ENCODE measurements around the gene ETNK2. TPM values are rescaled to one million over a fixed set of nuclear protein-coding genes. Genes with fewer than 3 reads are reported as not detected.

The ETNK2 gene, protein sequence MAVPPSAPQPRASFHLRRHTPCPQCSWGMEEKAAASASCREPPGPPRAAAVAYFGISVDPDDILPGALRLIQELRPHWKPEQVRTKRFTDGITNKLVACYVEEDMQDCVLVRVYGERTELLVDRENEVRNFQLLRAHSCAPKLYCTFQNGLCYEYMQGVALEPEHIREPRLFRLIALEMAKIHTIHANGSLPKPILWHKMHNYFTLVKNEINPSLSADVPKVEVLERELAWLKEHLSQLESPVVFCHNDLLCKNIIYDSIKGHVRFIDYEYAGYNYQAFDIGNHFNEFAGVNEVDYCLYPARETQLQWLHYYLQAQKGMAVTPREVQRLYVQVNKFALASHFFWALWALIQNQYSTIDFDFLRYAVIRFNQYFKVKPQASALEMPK
- total RNA-seq, result 10 to 100 TPM; 18.2 to 22.9 TPM
- 10 to 100 TPM; 59.9 to 65.4 TPM for polyA plus RNA-seq (ENCODE audit: insufficient read length in 2 of 2)
- long read RNA-seq, donor 1, transcript ETNK2-203 (8 exons, 2,434 nt), result major isoform, 18 of 27 reads
- long read RNA-seq, donor 1, partial matches to known transcripts, result 0 of 27 reads
- long read RNA-seq, donor 1, other reads (novel, unspliced or antisense), result 6 of 27 reads
- long read RNA-seq, donor 2, transcript ETNK2-203 (8 exons, 2,434 nt), result major isoform, 6 of 6 reads
- long read RNA-seq, donor 2, partial matches to known transcripts, result 0 of 6 reads
- long read RNA-seq, donor 2, other reads (novel, unspliced or antisense), result 0 of 6 reads
- long read RNA-seq, donor 3, transcript ETNK2-203 (8 exons, 2,434 nt), result major isoform, 11 of 19 reads
- long read RNA-seq, donor 3, partial matches to known transcripts, result 8 of 19 reads
- long read RNA-seq, donor 3, other reads (novel, unspliced or antisense), result 0 of 19 reads
- long read RNA-seq, donor 4, partial matches to known transcripts, result 10 of 12 reads
- long read RNA-seq, donor 4, other reads (novel, unspliced or antisense), result 0 of 12 reads

GRCh38 chr1:204151552-204152309, at the start of gene ETNK2:
Gene ETNK2 (minus strand): TSS chr1:204152044. CDS start chr1:204151852, 192 bp downstream.
- Histone ChIP-seq H3K27ac (ENCODE audit: low read depth, low read length) (peak within 1 kb of the TSS; percentile 47), H3K9me3 (ENCODE audit: control insufficient read depth, insufficient read depth, low read length) (no peaks in the 10 kb centered on the region), H3K36me3 (ENCODE audit: control insufficient read depth, insufficient read depth, low read length) (peaks cover 10% of the 10 kb centered on the region), H3K4me3 (ENCODE audit: low read depth, low read length) (peak within 1 kb of the TSS; percentile 63), H3K27me3 (ENCODE audit: control insufficient read depth, insufficient read depth, low read length) (no peaks in the 10 kb centered on the region), H3K4me1 (ENCODE audit: control insufficient read depth, insufficient read depth, low read length) (peaks cover 45% of the 10 kb centered on the region)
- peak in 3 of 6 donors; percentile 38 to 83 (median 78) for DNase-seq (ENCODE audit: low read depth in 4 of 6, low spot score in 6 of 6)
- 0% methylated on average over 83 of the region's 94 CpGs for WGBS (ENCODE audit: insufficient coverage)

GRCh38 chr1:204201348-204202040, 49.6 kb upstream of the ETNK2 start:
- no peak overlapping the region for H3K27ac ChIP-seq (ENCODE audit: low read depth, low read length)
- H3K36me3 ChIP-seq (ENCODE audit: control insufficient read depth, insufficient read depth, low read length), result no peaks in the 10 kb centered on the region
- H3K4me3 ChIP-seq (ENCODE audit: low read depth, low read length), result no peak overlapping the region
- DNase-seq (ENCODE audit: low read depth in 4 of 6, low spot score in 6 of 6), result no peak
- 74% methylated on average over 8 of the region's 12 CpGs for WGBS (ENCODE audit: insufficient coverage)
- peaks cover 17% of the 10 kb centered on the region for H3K4me1 ChIP-seq (ENCODE audit: control insufficient read depth, insufficient read depth, low read length)
- no peaks in the 10 kb centered on the region for H3K9me3 ChIP-seq (ENCODE audit: control insufficient read depth, insufficient read depth, low read length)
- peaks cover 5% of the 10 kb centered on the region for H3K27me3 ChIP-seq (ENCODE audit: control insufficient read depth, insufficient read depth, low read length)

- DNase-seq (ENCODE audit: low read depth in 4 of 6, low spot score in 6 of 6), result peak in 1 of 6 donors; percentile 22
- Histone ChIP-seq H3K4me3 (ENCODE audit: low read depth, low read length) (no peak overlapping the region), H3K36me3 (ENCODE audit: control insufficient read depth, insufficient read depth, low read length) (no peaks in the 10 kb centered on the region), H3K9me3 (ENCODE audit: control insufficient read depth, insufficient read depth, low read length) (no peaks in the 10 kb centered on the region), H3K4me1 (ENCODE audit: control insufficient read depth, insufficient read depth, low read length) (peaks cover 28% of the 10 kb centered on the region), H3K27ac (ENCODE audit: low read depth, low read length) (no peak overlapping the region), H3K27me3 (ENCODE audit: control insufficient read depth, insufficient read depth, low read length) (peaks cover 5% of the 10 kb centered on the region)
- WGBS (ENCODE audit: insufficient coverage), result 41% methylated on average over 7 of the region's 9 CpGs
These were observed 47.7 kb upstream of the ETNK2 start for GRCh38 chr1:204199579-204199978.

DNA sequence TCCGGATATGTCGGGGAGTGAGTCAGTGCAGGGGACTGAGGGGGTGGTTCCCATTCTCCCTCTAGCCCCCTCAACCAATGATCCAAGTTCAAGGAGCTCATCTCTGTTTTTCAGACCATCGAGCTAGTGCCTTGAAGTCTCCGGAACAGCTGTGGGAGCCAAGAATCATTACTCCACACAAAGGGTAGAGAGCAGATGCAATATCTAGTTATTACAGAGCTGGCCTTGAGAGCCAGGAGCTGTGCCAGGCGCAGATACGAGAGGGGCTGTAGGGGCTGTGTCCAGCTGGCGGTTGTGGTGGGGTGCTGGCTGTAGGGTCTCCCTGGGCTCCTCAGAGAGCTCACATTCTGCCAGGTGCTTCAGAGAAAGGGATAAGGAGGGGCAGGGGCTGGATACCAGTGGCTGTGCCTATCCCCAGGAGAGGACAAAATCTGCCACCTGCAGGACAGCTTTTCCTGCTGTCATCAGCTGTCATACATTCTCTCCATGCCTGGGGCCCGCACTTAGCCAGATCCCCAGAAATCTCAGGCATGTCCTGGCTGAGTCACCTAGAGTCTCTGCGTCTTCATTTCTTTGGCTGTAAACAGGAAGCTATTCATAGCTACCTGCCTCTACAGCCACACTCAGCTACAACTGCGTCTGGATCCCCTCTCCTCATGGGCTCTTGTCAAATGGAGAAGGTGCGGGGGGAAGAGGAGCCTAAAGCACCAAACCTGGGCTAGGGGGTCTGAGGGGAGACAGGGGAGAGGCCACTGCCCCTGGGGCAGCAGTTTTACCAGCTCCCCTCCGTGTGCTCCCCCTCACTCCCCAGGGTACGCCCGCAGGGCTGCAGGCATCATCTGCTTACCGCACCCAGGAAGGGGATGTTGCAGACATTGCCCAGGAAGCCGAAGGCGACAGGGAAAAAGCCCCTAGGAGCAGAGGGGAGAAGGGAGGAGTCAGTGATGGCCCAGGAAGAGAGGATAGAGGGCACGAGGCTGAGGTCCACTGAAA, 46.8 kb upstream of the ETNK2 start:
- WGBS (ENCODE audit: insufficient coverage), result 71% methylated on average over 8 of the region's 18 CpGs
- Histone ChIP-seq H3K4me3 (ENCODE audit: low read depth, low read length) (no peak overlapping the region), H3K36me3 (ENCODE audit: control insufficient read depth, insufficient read depth, low read length) (no peaks in the 10 kb centered on the region), H3K27ac (ENCODE audit: low read depth, low read length) (no peak overlapping the region), H3K27me3 (ENCODE audit: control insufficient read depth, insufficient read depth, low read length) (peaks cover 3% of the 10 kb centered on the region), H3K9me3 (ENCODE audit: control insufficient read depth, insufficient read depth, low read length) (no peaks in the 10 kb centered on the region), H3K4me1 (ENCODE audit: control insufficient read depth, insufficient read depth, low read length) (peaks cover 33% of the 10 kb centered on the region)
- peak in 1 of 6 donors; percentile 53 for DNase-seq (ENCODE audit: low read depth in 4 of 6, low spot score in 6 of 6)

GRCh38 chr1:204197068-204197467, 45.2 kb upstream of the ETNK2 start:
- 82% methylated on average over 4 of the region's 5 CpGs for WGBS (ENCODE audit: insufficient coverage)
- no peak for DNase-seq (ENCODE audit: low read depth in 4 of 6, low spot score in 6 of 6)
- H3K36me3 ChIP-seq (ENCODE audit: control insufficient read depth, insufficient read depth, low read length), result no peaks in the 10 kb centered on the region

DNA sequence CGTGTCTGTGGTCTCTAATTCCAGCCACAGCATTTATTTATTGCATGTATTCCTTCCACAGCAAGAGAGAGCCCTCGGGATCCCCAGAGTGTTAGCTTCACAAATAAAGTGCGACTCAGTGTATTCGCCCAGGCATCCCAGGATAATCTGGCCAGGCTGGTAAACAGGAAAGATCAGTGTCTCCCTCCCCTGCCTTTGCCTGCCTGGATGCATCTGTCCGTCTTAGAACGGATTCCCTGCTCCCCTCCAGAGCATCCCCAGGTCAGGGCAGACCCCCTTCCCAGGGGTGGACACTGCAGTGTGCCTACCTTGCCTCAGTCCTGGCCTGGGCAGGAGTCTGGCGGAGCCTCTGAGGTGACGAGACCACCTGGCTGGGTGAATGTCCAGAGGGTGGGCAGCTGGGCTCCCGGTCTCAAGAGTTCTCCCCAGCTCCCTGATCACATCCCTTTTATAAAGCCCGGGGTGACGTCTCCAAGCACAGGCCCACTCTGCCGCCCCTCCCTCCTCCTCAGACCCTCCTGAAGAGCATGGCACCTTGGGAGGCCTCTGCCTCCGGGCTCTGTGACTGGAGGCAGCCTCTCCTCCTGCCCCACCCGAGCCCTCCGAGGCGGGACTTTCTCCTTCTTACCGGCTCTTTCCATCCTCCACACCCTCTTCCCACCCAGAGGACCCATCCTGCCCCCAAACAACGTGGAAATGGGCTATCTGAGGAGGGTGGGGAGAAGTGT, 44.4 kb upstream of the ETNK2 start, which contains the start of gene KISS1:
KISS1 (minus strand) TSS at position 424 of the 728 bp plus-strand sequence. CDS start 3,615 bp downstream, outside the sequence.
- WGBS (ENCODE audit: insufficient coverage), result 58% methylated on average over 12 of the region's 18 CpGs
- Histone ChIP-seq H3K4me3 (ENCODE audit: low read depth, low read length) (no peak within 1 kb of the TSS), H3K4me1 (ENCODE audit: control insufficient read depth, insufficient read depth, low read length) (peaks cover 46% of the 10 kb centered on the region), H3K9me3 (ENCODE audit: control insufficient read depth, insufficient read depth, low read length) (no peaks in the 10 kb centered on the region), H3K27me3 (ENCODE audit: control insufficient read depth, insufficient read depth, low read length) (peaks cover 6% of the 10 kb centered on the region), H3K36me3 (ENCODE audit: control insufficient read depth, insufficient read depth, low read length) (no peaks in the 10 kb centered on the region), H3K27ac (ENCODE audit: low read depth, low read length) (no peak within 1 kb of the TSS)
- DNase-seq (ENCODE audit: low read depth in 4 of 6, low spot score in 6 of 6), result peak in 1 of 6 donors; percentile 41

More at GRCh38 chr1:204197068-204197467, 45.2 kb upstream of the ETNK2 start:
- Histone ChIP-seq H3K4me3 (ENCODE audit: low read depth, low read length) (no peak overlapping the region), H3K27me3 (ENCODE audit: control insufficient read depth, insufficient read depth, low read length) (peaks cover 6% of the 10 kb centered on the region), H3K4me1 (ENCODE audit: control insufficient read depth, insufficient read depth, low read length) (peaks cover 39% of the 10 kb centered on the region), H3K9me3 (ENCODE audit: control insufficient read depth, insufficient read depth, low read length) (no peaks in the 10 kb centered on the region), H3K27ac (ENCODE audit: low read depth, low read length) (no peak overlapping the region)

- no peak for DNase-seq (ENCODE audit: low read depth in 4 of 6, low spot score in 6 of 6)
- H3K4me1 ChIP-seq (ENCODE audit: control insufficient read depth, insufficient read depth, low read length), result peaks cover 57% of the 10 kb centered on the region
- WGBS (ENCODE audit: insufficient coverage), result 66% methylated on average over 2 of the region's 7 CpGs
- no peaks in the 10 kb centered on the region for H3K36me3 ChIP-seq (ENCODE audit: control insufficient read depth, insufficient read depth, low read length)
- no peaks in the 10 kb centered on the region for H3K9me3 ChIP-seq (ENCODE audit: control insufficient read depth, insufficient read depth, low read length)
- H3K4me3 ChIP-seq (ENCODE audit: low read depth, low read length), result no peak overlapping the region
- H3K27ac ChIP-seq (ENCODE audit: low read depth, low read length), result no peak overlapping the region
- peaks cover 7% of the 10 kb centered on the region for H3K27me3 ChIP-seq (ENCODE audit: control insufficient read depth, insufficient read depth, low read length)
These were observed 42.9 kb upstream of the ETNK2 start for GRCh38 chr1:204194771-204195170.
